Motor neuron (in vitro differentiated cells): ENCODE results near the gene PRR23E. TPM values are rescaled to one million over a fixed set of nuclear protein-coding genes. Genes with fewer than 3 reads are reported as not detected.

Experiments used
- ATAC-seq, 8 experiments: fragments of 200-7000 bp; cut with Tn5 transposase; replicated peaks in 6 of 8; 2 replicates each; pipeline ENCODE4 v1.8.0; 2021; ENCODE audit warnings: mild to moderate bottlenecking in 8 of 8, moderate library complexity in 8 of 8
- H3K27ac ChIP-seq, 2 donors: fragments of 250-450 bp; sonication (Bioruptor Pico); 2 replicates each; pipeline ENCODE4 v1.9.0; 2021; ENCODE audit warnings: antibody characterized with exemption in 2 of 2, mild to moderate bottlenecking in 2 of 2, moderate library complexity in 1 of 2
- H3K4me1 ChIP-seq, 2 donors: fragments of 250-450 bp; sonication (Bioruptor Pico); replicated peaks in 1 of 2; 2 replicates each; pipeline ENCODE4 v1.6.1; 2021; ENCODE audit warnings: antibody characterized with exemption in 2 of 2, mild to moderate bottlenecking in 2 of 2, moderate library complexity in 1 of 2
- H3K4me3 ChIP-seq, 5 donors: fragments of 250-450 bp; sonication (Bioruptor Pico); 2 replicates each; pipeline ENCODE4 v1.9.0; 2021; ENCODE audit warnings: antibody characterized with exemption in 5 of 5, mild to moderate bottlenecking in 5 of 5, moderate library complexity in 4 of 5
- WGBS, 10 experiments: fragments of 450-650 bp; shearing (Covaris generic); methylation state at CpG; one replicate each; pipeline ENCODE4 v1.0.0; 2022; 5-methylcytosine and 5-hydroxymethylcytosine counted together
- in situ Hi-C, 9 experiments: fragments of 400-800 bp; cut with MboI; loops; one replicate each; pipeline ENCODE4 v1.15.0; 2021; ENCODE audit warnings: low sequenced_read_pairs in 9 of 9, low pct_unique_long_range_greater_than_20kb in 2 of 9; ENCODE audit not compliant: unreplicated experiment in 9 of 9
- total RNA-seq, 8 experiments: library from RNA; unstranded; fragments of 300-600 nt; gene quantifications; 2 replicates each; pipeline versions ENCODE4 v1.2.3 to v1.2.4, GENCODE V29; 2022

The PRR23E gene
- total RNA-seq, 8 experiments from 2014 or later = 0.09 to 0.81 (median 0.44) TPM; not detected in 2

DNA sequence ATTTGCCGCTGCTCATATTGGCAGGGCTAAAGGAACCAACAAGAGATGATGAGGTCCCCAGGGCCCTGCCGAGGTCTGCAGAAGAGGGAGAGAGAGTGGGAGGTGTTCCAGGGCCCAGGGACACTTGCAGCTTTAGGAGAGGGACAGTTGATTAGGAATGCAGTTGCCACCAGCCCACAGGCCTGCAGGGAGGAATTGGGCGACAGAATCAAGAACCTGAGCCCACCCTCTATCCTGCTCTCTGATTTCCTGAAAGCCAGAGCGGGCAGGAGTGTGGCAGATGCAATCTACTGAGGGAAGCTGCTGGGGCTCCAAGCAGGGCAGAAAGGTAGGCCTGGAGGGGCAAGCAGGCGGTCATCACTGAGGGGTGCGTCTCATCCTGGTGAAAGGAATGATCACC, 12.1 kb upstream of the PRR23E start:
- in situ Hi-C loops = no loop called here
- Histone ChIP-seq H3K4me1 (peaks cover 5 to 11% of the 10 kb centered on the region in 2 donors), H3K4me3 (no peak overlapping the region), H3K27ac (no peak overlapping the region)
- ATAC-seq = no peak
- 56 to 95% (median 80%) methylated on average over 1 to 4 of the region's 6 CpGs; no CpG with 5 or more reads in 3 of the 10 experiments for WGBS, 10 experiments

DNA sequence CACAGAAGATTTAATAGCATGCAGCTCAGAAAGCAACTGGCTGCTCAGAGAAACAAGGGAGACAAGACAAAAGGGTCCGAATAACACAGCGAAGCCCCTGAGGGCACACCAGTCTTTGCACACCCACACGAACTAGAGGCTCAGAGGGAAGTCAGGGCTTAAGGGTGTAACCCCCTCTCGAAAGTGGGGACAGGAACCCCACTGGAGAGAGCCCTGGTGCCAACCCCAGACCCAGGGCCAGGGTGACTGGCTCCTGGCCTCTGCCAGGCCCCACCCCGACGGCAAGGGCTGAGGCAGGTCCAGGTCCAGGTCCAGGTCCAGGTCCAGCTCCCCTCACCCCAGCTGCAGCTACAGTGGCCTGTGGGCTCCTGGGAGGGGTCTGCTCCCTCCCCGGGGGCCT, 10.5 kb upstream of the PRR23E start:
- WGBS, 10 experiments = 40 to 88% (median 60%) methylated on average over 1 to 5 of the region's 7 CpGs; no CpG with 5 or more reads in 2 of the 10 experiments
- Histone ChIP-seq H3K4me3 (no peak overlapping the region), H3K4me1 (peaks cover 5 to 11% of the 10 kb centered on the region in 2 donors), H3K27ac (no peak overlapping the region)
- in situ Hi-C loops = no loop called here
- ATAC-seq = peak in 4 of 8 experiments; percentile 15 to 32 (median 25)

GRCh38 chr3:127182848-127183714, 9.8 kb upstream of the PRR23E start:
- Histone ChIP-seq H3K4me1 (peaks cover 5 to 11% of the 10 kb centered on the region in 2 donors), H3K4me3 (no peak overlapping the region), H3K27ac (no peak overlapping the region)
- in situ Hi-C loops = no loop called here
- peak in 5 of 8 experiments; percentile 12 to 42 (median 38) for ATAC-seq
- 51 to 100% (median 68%) methylated on average over 1 to 3 of the region's 8 CpGs; no CpG with 5 or more reads in 7 of the 10 experiments for WGBS, 10 experiments

GRCh38 chr3:127183931-127184869, 8.7 kb upstream of the PRR23E start:
- ATAC-seq = no peak

DNA sequence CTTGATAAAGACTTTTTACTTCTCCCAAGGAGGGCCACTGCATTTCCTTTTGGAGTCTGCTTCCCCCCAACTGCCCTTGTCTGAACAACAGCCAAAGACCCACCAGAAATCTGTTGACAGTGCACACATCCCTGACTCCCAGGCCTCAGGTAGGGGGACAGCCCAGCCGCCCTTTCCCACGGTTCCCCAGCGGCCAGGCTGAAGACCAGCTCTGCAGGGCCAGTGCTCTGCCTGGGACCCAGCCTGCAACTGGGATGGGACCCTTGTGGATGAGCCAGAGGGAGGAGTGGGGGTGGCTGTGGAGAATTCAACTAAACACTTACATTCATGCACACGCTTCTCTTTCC, 8.1 kb upstream of the PRR23E start:
- Histone ChIP-seq H3K27ac (no peak overlapping the region), H3K4me3 (no peak overlapping the region), H3K4me1 (peaks cover 5 to 11% of the 10 kb centered on the region in 2 donors)
- 17 to 100% (median 86%) methylated on average over 1 to 4 of the region's 4 CpGs; no CpG with 5 or more reads in 5 of the 10 experiments for WGBS, 10 experiments
- no peak for ATAC-seq
- in situ Hi-C loops = no loop called here

More at GRCh38 chr3:127183931-127184869, 8.7 kb upstream of the PRR23E start:
- 40 to 94% (median 81%) methylated on average over 1 to 5 of the region's 23 CpGs; no CpG with 5 or more reads in 3 of the 10 experiments for whole genome bisulfite sequencing, 10 experiments
- H3K4me1 ChIP-seq = peaks cover 5 to 11% of the 10 kb centered on the region in 2 donors
- in situ Hi-C loops = no loop called here
- no peak overlapping the region for H3K27ac ChIP-seq
- H3K4me3 ChIP-seq = no peak overlapping the region

GRCh38 chr3:127185268-127185667, 7.7 kb upstream of the PRR23E start:
- in situ Hi-C loops = no loop called here
- WGBS, 10 experiments = 10 to 93% (median 68%) methylated on average over 1 to 3 of the region's 3 CpGs
- Histone ChIP-seq H3K4me3 (no peak overlapping the region), H3K4me1 (peaks cover 5 to 11% of the 10 kb centered on the region in 2 donors), H3K27ac (no peak overlapping the region)
- ATAC-seq = no peak

- peaks cover 5 to 11% of the 10 kb centered on the region in 2 donors for H3K4me1 ChIP-seq
- 0 to 100% (median 75%) methylated on average over 1 to 4 of the region's 4 CpGs; no CpG with 5 or more reads in 1 of the 10 experiments for WGBS, 10 experiments
- H3K27ac ChIP-seq = no peak overlapping the region
- H3K4me3 ChIP-seq = no peak overlapping the region
- peak in 2 of 8 experiments; percentile 76 to 77 for ATAC-seq
- in situ Hi-C loops = no loop called here
Observed at GRCh38 chr3:127185962-127186674, 6.8 kb upstream of the PRR23E start.

DNA sequence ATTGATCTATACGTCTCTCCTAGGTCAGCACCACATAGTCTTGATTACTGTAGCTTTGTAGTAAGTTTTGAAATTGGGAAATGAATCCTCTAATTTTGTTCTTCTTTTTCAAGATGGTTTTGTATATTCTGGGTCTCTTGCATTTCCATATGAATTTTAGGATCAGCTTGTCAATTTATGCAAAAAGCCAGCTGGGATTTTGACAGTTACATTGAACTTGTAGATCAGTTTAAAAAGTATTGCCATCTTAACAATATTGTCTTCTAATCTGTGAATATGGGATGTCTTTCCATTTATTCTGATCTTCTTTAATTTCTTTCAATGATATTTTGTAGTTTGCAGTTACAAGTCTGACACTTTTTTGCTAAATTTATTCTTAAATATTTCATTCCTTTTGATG, 5.6 kb upstream of the PRR23E start:
- WGBS, 10 experiments = 33 to 100% (median 83%) methylated on average over 1 of the region's 1 CpG; no CpG with 5 or more reads in 4 of the 10 experiments
- in situ Hi-C loops = no loop called here
- H3K27ac ChIP-seq = no peak overlapping the region
- ATAC-seq = no peak
- no peak overlapping the region for H3K4me3 ChIP-seq
- peaks cover 2 to 8% of the 10 kb centered on the region in 2 donors for H3K4me1 ChIP-seq

GRCh38 chr3:127193341-127193740, 410 bp downstream of the PRR23E start:
- no peak overlapping the region for H3K27ac ChIP-seq
- no peak for ATAC-seq
- H3K4me1 ChIP-seq = no peaks in the 10 kb centered on the region
- WGBS, 10 experiments = 83 to 100% (median 94%) methylated on average over 1 to 5 of the region's 11 CpGs; no CpG with 5 or more reads in 5 of the 10 experiments
- in situ Hi-C loops = no loop called here
- H3K4me3 ChIP-seq = no peak overlapping the region

DNA sequence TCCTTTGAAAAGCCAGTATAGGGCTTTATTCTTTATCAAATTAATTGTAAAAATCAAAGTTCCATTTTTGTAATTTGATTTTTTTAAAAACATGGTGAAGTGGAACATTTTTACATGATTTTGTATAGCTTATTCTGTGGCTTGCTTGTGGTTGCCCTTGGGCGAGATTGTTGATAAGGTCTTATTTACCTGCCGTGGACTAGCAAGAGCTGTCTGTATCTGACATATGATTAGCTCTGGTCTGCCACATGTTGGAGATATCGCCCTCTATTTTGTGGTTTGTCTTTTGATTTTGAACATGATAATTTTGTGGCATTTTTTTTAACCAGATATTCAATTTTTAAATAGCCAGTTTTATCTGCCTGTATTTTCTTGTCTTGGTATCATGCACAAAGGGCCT, 844 bp downstream of the PRR23E start:
- 8 to 93% (median 88%) methylated on average over 1 to 3 of the region's 3 CpGs; no CpG with 5 or more reads in 1 of the 10 experiments for WGBS, 10 experiments
- Histone ChIP-seq H3K27ac (no peak overlapping the region), H3K4me1 (no peaks in the 10 kb centered on the region), H3K4me3 (no peak overlapping the region)
- in situ Hi-C loops = no loop called here
- no peak for ATAC-seq

DNA sequence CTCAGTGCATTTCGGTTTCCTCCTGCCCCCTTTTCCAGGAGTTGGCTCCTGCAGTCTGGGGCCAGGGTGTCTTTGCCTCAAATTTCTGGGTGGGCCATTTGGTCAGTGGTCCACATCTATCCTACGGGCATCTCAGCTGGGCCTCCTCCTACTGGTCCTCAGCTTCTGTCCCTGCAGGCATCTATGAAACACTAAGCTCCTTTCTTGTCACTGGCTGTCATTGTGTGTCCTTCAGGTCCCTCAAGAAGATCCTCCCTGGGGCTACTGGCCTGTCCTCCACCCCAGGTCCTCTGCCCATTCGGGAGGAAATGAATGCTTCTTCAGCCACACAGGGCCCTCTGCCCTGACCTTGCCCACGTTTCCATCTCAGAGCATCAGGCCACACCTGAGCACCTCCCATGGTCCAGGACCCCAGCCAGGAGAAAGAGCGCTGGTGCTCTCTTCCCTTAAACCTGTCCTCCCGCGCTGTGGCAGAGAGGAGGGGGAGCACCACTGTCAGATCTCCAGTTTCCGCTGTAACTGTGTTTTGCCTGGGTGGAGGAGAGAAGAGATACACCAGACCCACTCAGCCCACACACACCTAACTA, 1.8 kb downstream of the PRR23E start:
- in situ Hi-C loops = no loop called here
- Histone ChIP-seq H3K4me3 (no peak overlapping the region), H3K27ac (no peak overlapping the region), H3K4me1 (no peaks in the 10 kb centered on the region)
- WGBS, 10 experiments = 0 to 98% (median 60%) methylated on average over 1 to 4 of the region's 8 CpGs; no CpG with 5 or more reads in 3 of the 10 experiments
- no peak for ATAC-seq

DNA sequence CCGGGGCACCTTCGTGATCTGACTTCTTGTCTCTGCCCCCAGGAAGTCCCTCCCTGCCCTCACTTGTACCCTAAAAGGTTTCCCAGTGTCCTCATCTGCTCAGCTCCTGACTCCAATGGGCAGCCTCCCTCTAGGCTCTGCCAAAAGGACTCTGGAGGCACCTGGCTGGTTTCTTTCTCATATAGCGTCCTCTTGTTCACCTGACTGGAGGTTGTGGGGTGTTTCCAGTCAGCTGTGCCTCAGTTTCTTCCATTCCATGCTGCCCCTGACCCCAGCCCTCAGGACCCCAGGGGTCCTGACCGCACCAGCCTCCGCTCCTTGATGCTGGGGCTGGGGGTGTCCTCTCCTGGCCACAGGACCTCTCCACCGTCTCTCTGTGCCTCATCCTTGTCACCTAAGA, 2.5 kb downstream of the PRR23E start:
- in situ Hi-C loops = no loop called here
- ATAC-seq = no peak
- WGBS, 10 experiments = 81 to 100% (median 88%) methylated on average over 1 to 5 of the region's 6 CpGs; no CpG with 5 or more reads in 3 of the 10 experiments
- Histone ChIP-seq H3K4me3 (no peak overlapping the region), H3K4me1 (no peaks in the 10 kb centered on the region), H3K27ac (no peak overlapping the region)
